Measurements from ENCODE around the gene ANKRD33B.

The ANKRD33B gene

GRCh38 chr5:10551782-10552138 is 12.1 kb upstream of the ANKRD33B start:
- no peak for TF ChIP-seq CTCF (conservative IDR thresholded peaks at IDR 0.05; ENCODE audit: control insufficient read depth, insufficient read depth, low read depth, low read length)
- no peak overlapping the region for H3K4me3 ChIP-seq (ENCODE audit: control insufficient read depth, low read depth, low read length)
- no peak for DNase-seq (ENCODE audit: low read depth)

GRCh38 chr5:10552183-10553143 is 11.4 kb upstream of the ANKRD33B start:
- H3K4me3 ChIP-seq (ENCODE audit: control insufficient read depth, low read depth, low read length) = no peak overlapping the region
- DNase-seq (ENCODE audit: low read depth) = no peak
- TF ChIP-seq CTCF (conservative IDR thresholded peaks at IDR 0.05; ENCODE audit: control insufficient read depth, insufficient read depth, low read depth, low read length) = no peak

GRCh38 chr5:10553476-10553875 is 10.4 kb upstream of the ANKRD33B start:
- DNase-seq (ENCODE audit: low read depth) = no peak
- H3K4me3 ChIP-seq (ENCODE audit: control insufficient read depth, low read depth, low read length) = no peak overlapping the region
- no peak for TF ChIP-seq CTCF (conservative IDR thresholded peaks at IDR 0.05; ENCODE audit: control insufficient read depth, insufficient read depth, low read depth, low read length)

GRCh38 chr5:10555277-10555684 is 8.6 kb upstream of the ANKRD33B start:
- DNase-seq (ENCODE audit: low read depth) = peak; percentile 92
- no peak for TF ChIP-seq CTCF (conservative IDR thresholded peaks at IDR 0.05; ENCODE audit: control insufficient read depth, insufficient read depth, low read depth, low read length)
- no peak overlapping the region for H3K4me3 ChIP-seq (ENCODE audit: control insufficient read depth, low read depth, low read length)

GRCh38 chr5:10556289-10556807 is 7.5 kb upstream of the ANKRD33B start:
- TF ChIP-seq CTCF (conservative IDR thresholded peaks at IDR 0.05; ENCODE audit: control insufficient read depth, insufficient read depth, low read depth, low read length) = no peak
- DNase-seq (ENCODE audit: low read depth) = peak; percentile 88
- H3K4me3 ChIP-seq (ENCODE audit: control insufficient read depth, low read depth, low read length) = no peak overlapping the region

GRCh38 chr5:10556893-10557746 is 6.8 kb upstream of the ANKRD33B start:
- H3K4me3 ChIP-seq (ENCODE audit: control insufficient read depth, low read depth, low read length) = no peak overlapping the region
- peak; percentile 61 for DNase-seq (ENCODE audit: low read depth)
- no peak for TF ChIP-seq CTCF (conservative IDR thresholded peaks at IDR 0.05; ENCODE audit: control insufficient read depth, insufficient read depth, low read depth, low read length)

All from fibroblast of mammary gland (primary cell).